Measurements from ENCODE around the gene NDUFS1. TPM values are rescaled to one million over a fixed set of nuclear protein-coding genes. Genes with fewer than 3 reads are reported as not detected.

NDUFS1 gene
- total RNA-seq, 1 experiment from 2014 or later = 79.2 TPM

- CTCF ChIA-PET = no interaction called here
- intact Hi-C loops (cut with micrococcal nuclease; ENCODE audit: unreplicated experiment) = no loop called here
- Mint-ChIP-seq H3K4me3 (ENCODE audit: low read depth, unreplicated experiment) (no peak overlapping the region), H3K27ac (ENCODE audit: unreplicated experiment) (no peak overlapping the region), H3K36me3 (ENCODE audit: insufficient read depth, unreplicated experiment) (no peaks in the 10 kb centered on the region), H3K27me3 (ENCODE audit: unreplicated experiment) (no peaks in the 10 kb centered on the region), H3K4me1 (ENCODE audit: low read depth, unreplicated experiment) (peaks cover 12% of the 10 kb centered on the region), H3K9me3 (ENCODE audit: low read depth, unreplicated experiment) (no peaks in the 10 kb centered on the region)
- no TSS peak for BruUV-seq (replicated peaks)
- no peak for DNase-seq
- no peak for TF ChIP-seq CTCF (IDR thresholded peaks at IDR 0.05; ENCODE audit: unreplicated experiment)
Measured at GRCh38 chr2:206069417-206069816, 89.8 kb downstream of the NDUFS1 start.

- BruUV-seq (replicated peaks) = no TSS peak
- CTCF ChIA-PET = no interaction called here
- no peak for TF ChIP-seq CTCF (IDR thresholded peaks at IDR 0.05; ENCODE audit: unreplicated experiment)
- Mint-ChIP-seq H3K27me3 (ENCODE audit: unreplicated experiment) (no peaks in the 10 kb centered on the region), H3K9me3 (ENCODE audit: low read depth, unreplicated experiment) (no peaks in the 10 kb centered on the region), H3K4me3 (ENCODE audit: low read depth, unreplicated experiment) (no peak overlapping the region), H3K4me1 (ENCODE audit: low read depth, unreplicated experiment) (peaks cover 12% of the 10 kb centered on the region), H3K27ac (ENCODE audit: unreplicated experiment) (no peak overlapping the region), H3K36me3 (ENCODE audit: insufficient read depth, unreplicated experiment) (no peaks in the 10 kb centered on the region)
- intact Hi-C loops (cut with micrococcal nuclease; ENCODE audit: unreplicated experiment) = no loop called here
- no peak for DNase-seq
Measured at GRCh38 chr2:206068207-206068606, 91.0 kb downstream of the NDUFS1 start.

Other genes with a start within 250 kb of the NDUFS1 start
- gene INO80D, start 73.3 kb downstream of the NDUFS1 start, total RNA-seq (2022) = 19.5 and 20.2 TPM in 2 replicates
- gene EEF1B2, start 451 bp upstream of the NDUFS1 start, total RNA-seq (2022) = 340 and 415 TPM in 2 replicates
- gene ZDBF2, start 115.2 kb upstream of the NDUFS1 start, total RNA-seq (2022) = 0.15 TPM in 1 of 2 replicates, not detected in the other